Embryonic facial prominence (tissue), 1 donor: ENCODE measurements around the gene PBX4.

Source experiments
- DNase-seq: peaks from one replicate; pipeline ENCODE4 v3.0.0-alpha.2; 2016; ENCODE audit errors: extremely low spot score

Gene PBX4

GRCh38 chr19:19540064-19540714 is 78.3 kb downstream of the PBX4 start:
- DNase-seq: peak; percentile 45

GRCh38 chr19:19539698-19540063 is 78.8 kb downstream of the PBX4 start:
- peak; percentile 4 for DNase-seq

GRCh38 chr19:19538785-19539166 is 79.7 kb downstream of the PBX4 start:
- DNase-seq: peak; percentile 5

- peak; percentile 5 for DNase-seq
Measured at GRCh38 chr19:19538061-19538784, 80.3 kb downstream of the PBX4 start, which contains the start of gene CILP2. Gene CILP2 (plus strand): TSS chr19:19538265. CDS start chr19:19538350, 85 bp downstream.

GRCh38 chr19:19537075-19538048 is 81.1 kb downstream of the PBX4 start:
- DNase-seq: no peak

- peak; percentile 4 for DNase-seq
Measured at GRCh38 chr19:19535311-19536191, 82.9 kb downstream of the PBX4 start.

- no peak for DNase-seq
Measured at GRCh38 chr19:19534556-19535265, 83.8 kb downstream of the PBX4 start.

- DNase-seq: no peak
Measured at GRCh38 chr19:19533841-19534240, 84.6 kb downstream of the PBX4 start.

- no peak for DNase-seq
Measured at GRCh38 chr19:19532806-19533701, 85.4 kb downstream of the PBX4 start.

GRCh38 chr19:19531951-19532805 is 86.3 kb downstream of the PBX4 start:
- DNase-seq: no peak

GRCh38 chr19:19530889-19531288 is 87.6 kb downstream of the PBX4 start:
- no peak for DNase-seq

- no peak for DNase-seq
Measured at GRCh38 chr19:19530423-19530804, 88.1 kb downstream of the PBX4 start.

- no peak for DNase-seq
Measured at GRCh38 chr19:19529783-19530422, 88.6 kb downstream of the PBX4 start.

GRCh38 chr19:19528721-19529490 is 89.6 kb downstream of the PBX4 start, which contains the start of gene YJEFN3:
Gene YJEFN3 (plus strand): TSS chr19:19528911. CDS start chr19:19528933, 22 bp downstream.
- no peak for DNase-seq

- no peak for DNase-seq
Measured at GRCh38 chr19:19527674-19528625, 90.5 kb downstream of the PBX4 start.

- no peak for DNase-seq
Measured at GRCh38 chr19:19527371-19527656, 91.2 kb downstream of the PBX4 start.
